ENCODE data around the gene COL9A3.

GRCh38 chr20:62887152-62887859 lies 70.5 kb downstream of the COL9A3 start:
- no peak for TF ChIP-seq RAD21 (conservative IDR thresholded peaks at IDR 0.05)
- TF ChIP-seq CTCF (IDR thresholded peaks at IDR 0.05; ENCODE audit: poor library complexity, severe bottlenecking), result no peak
- no peak for TF ChIP-seq EZH2 (IDR thresholded peaks at IDR 0.05; ENCODE audit: borderline replicate concordance, insufficient read depth, low read length, poor library complexity, severe bottlenecking)
- TF ChIP-seq SMC3 (conservative IDR thresholded peaks at IDR 0.05; ENCODE audit: poor library complexity), result no peak
- TF ChIP-seq EP300 (conservative IDR thresholded peaks at IDR 0.05; ENCODE audit: poor library complexity, severe bottlenecking), result no peak
- no peak for TF ChIP-seq POLR2AphosphoS5 (IDR thresholded peaks at IDR 0.05)
- no peak for TF ChIP-seq TAF1 (IDR thresholded peaks at IDR 0.05; ENCODE audit: low read depth)
- no peak for TF ChIP-seq REST (IDR thresholded peaks at IDR 0.05; ENCODE audit: borderline replicate concordance)
- TF ChIP-seq MXI1 (conservative IDR thresholded peaks at IDR 0.05; ENCODE audit: poor library complexity, severe bottlenecking), result no peak

All from neural cell (in vitro differentiated cells).